Activated naive CD4-positive, alpha-beta T cell treated with anti-CD3 and anti-CD28 coated beads, Interleukin-2, amount 50 U/mL, for 72 hours (primary cell): ENCODE measurements around the gene AGO1. TPM values are rescaled to one million over a fixed set of nuclear protein-coding genes. Genes with fewer than 3 reads are reported as not detected.
A peak's percentile ranks its signal among the peaks of the same experiment; 100 is the strongest.

ENCODE experiments used
- ATAC-seq, 2 donors: fragments of 150-1000 bp; cut with Tn5 transposase; 2 replicates each; pipeline ENCODE4 v1.10.0; 2021; ENCODE audit warnings: mild to moderate bottlenecking in 2 of 2, moderate library complexity in 2 of 2
- DNase-seq, 2 donors: peaks; one replicate each; pipeline ENCODE4 v3.0.0; 2021 to 2022; ENCODE audit warnings: low spot score in 2 of 2
- H3K27ac Mint-ChIP-seq, 2 donors: one replicate each; pipeline ENCODE4 v1.8.0; 2022; ENCODE audit warnings: mild to moderate bottlenecking in 2 of 2, mixed read lengths in 2 of 2
- H3K36me3 Mint-ChIP-seq, 2 donors: one replicate each; pipeline ENCODE4 v1.8.0; 2022; ENCODE audit warnings: mixed read lengths in 2 of 2
- H3K9me3 Mint-ChIP-seq, 2 donors: one replicate each; pipeline ENCODE4 v1.8.0; 2022; ENCODE audit warnings: mixed read lengths in 2 of 2
- total RNA-seq, 2 donors: library from RNA; stranded (reverse); gene quantifications; one replicate each; pipeline ENCODE4 v1.2.3, GENCODE V29; 2022

The AGO1 gene
- 10 to 100 TPM; 31.6 to 35.4 TPM for total RNA-seq

GRCh38 chr1:35882945-35883634, at the start of gene AGO1:
Gene AGO1, plus strand, starts transcription at chr1:35883209. Its CDS starts 213 bp downstream, at chr1:35883422.
- peak within 1 kb of the TSS; percentile 93 to 96 for H3K27ac Mint-ChIP-seq
- DNase-seq (peak; percentile 97 to 100), ATAC-seq (peak; percentile 90 to 93)
- peaks cover 5% of the 10 kb centered on the region in 2 donors for H3K36me3 Mint-ChIP-seq
- no peaks in the 10 kb centered on the region for H3K9me3 Mint-ChIP-seq

DNA sequence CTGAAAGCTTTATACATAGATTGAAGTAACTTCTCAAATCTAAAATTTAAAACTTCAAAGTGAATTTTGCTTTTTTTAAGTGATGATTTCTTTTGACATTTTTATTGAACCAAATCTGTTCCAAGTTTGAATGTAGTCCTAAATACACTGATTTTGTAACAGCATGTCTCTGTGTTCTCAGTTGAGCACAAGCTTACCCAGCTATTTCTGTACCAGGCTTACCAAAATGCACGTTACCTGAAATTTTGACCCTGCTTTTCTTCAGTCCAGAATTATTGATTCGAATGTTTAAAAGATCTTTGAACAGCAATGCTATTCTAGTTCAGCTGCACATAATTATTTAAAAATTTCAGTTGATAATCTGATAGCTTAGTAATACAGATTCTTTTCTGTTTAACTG, 49.6 kb upstream of the AGO1 start:
- H3K9me3 Mint-ChIP-seq = no peaks in the 10 kb centered on the region
- H3K36me3 Mint-ChIP-seq = peaks cover 0 to 5% of the 10 kb centered on the region in 2 donors
- H3K27ac Mint-ChIP-seq = no peak overlapping the region
- no peak for DNase-seq
- no peak for ATAC-seq

DNA sequence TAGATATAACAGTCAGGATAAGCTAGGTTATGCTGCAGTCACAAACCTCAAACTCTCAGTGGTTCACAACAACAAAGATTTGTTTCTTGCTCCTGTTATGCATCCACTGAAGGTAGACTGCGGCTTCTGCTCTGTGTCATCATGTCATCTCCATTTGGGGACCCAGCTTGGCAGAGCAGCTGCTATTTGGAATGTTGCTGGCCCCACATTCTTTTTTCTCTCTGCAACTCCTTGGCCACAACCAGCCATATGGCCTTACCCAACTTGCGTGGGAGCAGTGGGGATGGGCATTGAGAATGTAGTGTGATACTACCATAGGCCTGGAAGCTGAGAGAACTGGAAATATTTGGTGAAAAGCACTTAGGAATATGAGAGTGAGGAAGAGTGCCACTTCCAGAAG, 48.8 kb upstream of the AGO1 start:
- Mint-ChIP-seq H3K9me3 (no peaks in the 10 kb centered on the region), H3K27ac (no peak overlapping the region), H3K36me3 (peaks cover 0 to 5% of the 10 kb centered on the region in 2 donors)
- DNase-seq (no peak), ATAC-seq (no peak)

GRCh38 chr1:35835398-35835797, 47.6 kb upstream of the AGO1 start:
- Mint-ChIP-seq H3K9me3 (no peaks in the 10 kb centered on the region), H3K27ac (peak overlapping the region in 1 of 2 donors; percentile 40), H3K36me3 (peaks cover 0 to 5% of the 10 kb centered on the region in 2 donors)
- no peak for DNase-seq
- no peak for ATAC-seq

DNA sequence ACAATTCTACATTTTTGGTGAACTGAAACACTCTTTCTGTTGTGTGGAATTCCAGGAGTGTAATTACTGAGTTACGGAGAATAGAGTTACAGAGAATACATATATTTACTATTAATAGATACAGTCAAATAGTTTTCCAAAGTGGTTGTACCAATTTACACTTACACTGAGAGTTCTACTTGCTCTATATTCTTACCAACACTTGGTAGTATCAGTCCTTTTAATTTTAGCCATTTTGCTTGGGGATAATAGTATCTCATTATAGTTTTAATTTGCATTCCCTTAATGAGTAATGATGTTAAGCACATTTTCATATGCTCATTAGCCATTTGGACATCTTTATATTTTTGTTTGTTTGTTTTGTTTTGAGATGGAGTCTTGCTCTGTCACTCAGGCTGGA, 46.3 kb upstream of the AGO1 start:
- Mint-ChIP-seq H3K9me3 (no peaks in the 10 kb centered on the region), H3K36me3 (peaks cover 0 to 5% of the 10 kb centered on the region in 2 donors), H3K27ac (no peak overlapping the region)
- no peak for ATAC-seq
- DNase-seq = no peak

GRCh38 chr1:35838693-35839245, 44.2 kb upstream of the AGO1 start:
- H3K9me3 Mint-ChIP-seq = no peaks in the 10 kb centered on the region
- no peak for DNase-seq
- peaks cover 0 to 5% of the 10 kb centered on the region in 2 donors for H3K36me3 Mint-ChIP-seq
- no peak for ATAC-seq
- H3K27ac Mint-ChIP-seq = no peak overlapping the region

DNA sequence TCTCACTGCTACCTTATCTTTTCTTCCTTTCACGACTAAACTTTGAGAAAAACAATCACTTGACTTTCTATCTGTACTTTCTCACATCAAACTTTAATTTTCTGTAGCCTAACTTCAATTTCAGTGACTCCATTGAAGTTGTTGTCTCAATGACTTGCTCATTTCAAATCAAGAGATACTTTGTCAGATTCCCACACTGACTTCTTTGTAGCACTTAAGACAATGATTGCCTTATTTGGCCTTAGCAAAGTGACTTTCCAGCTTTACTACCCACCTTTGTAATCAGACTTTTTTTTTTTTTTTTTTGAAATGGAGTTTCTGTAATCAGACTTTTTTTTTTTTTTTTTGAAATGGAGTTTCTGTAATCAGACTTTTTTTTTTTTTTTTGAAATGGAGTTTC, 38.2 kb upstream of the AGO1 start:
- peak overlapping the region in 1 of 2 donors; percentile 46 for H3K27ac Mint-ChIP-seq
- DNase-seq = no peak
- no peaks in the 10 kb centered on the region for H3K36me3 Mint-ChIP-seq
- no peaks in the 10 kb centered on the region for H3K9me3 Mint-ChIP-seq
- ATAC-seq = no peak

- Mint-ChIP-seq H3K9me3 (no peaks in the 10 kb centered on the region), H3K36me3 (no peaks in the 10 kb centered on the region), H3K27ac (peak overlapping the region in 1 of 2 donors; percentile 30)
- DNase-seq = no peak
- no peak for ATAC-seq
Measured at GRCh38 chr1:35845766-35846165, 37.2 kb upstream of the AGO1 start.

GRCh38 chr1:35847935-35848565, 35.0 kb upstream of the AGO1 start:
- DNase-seq = no peak
- Mint-ChIP-seq H3K36me3 (no peaks in the 10 kb centered on the region), H3K9me3 (no peaks in the 10 kb centered on the region), H3K27ac (peak overlapping the region in 1 of 2 donors; percentile 42)
- ATAC-seq = no peak

- DNase-seq (no peak), ATAC-seq (no peak)
- Mint-ChIP-seq H3K27ac (peak overlapping the region in 1 of 2 donors; percentile 30), H3K36me3 (no peaks in the 10 kb centered on the region), H3K9me3 (no peaks in the 10 kb centered on the region)
Measured at GRCh38 chr1:35850051-35850450, 33.0 kb upstream of the AGO1 start.

GRCh38 chr1:35850716-35851115, 32.3 kb upstream of the AGO1 start:
- Mint-ChIP-seq H3K27ac (peak overlapping the region in 1 of 2 donors; percentile 30), H3K36me3 (no peaks in the 10 kb centered on the region), H3K9me3 (no peaks in the 10 kb centered on the region)
- ATAC-seq (no peak), DNase-seq (no peak)

DNA sequence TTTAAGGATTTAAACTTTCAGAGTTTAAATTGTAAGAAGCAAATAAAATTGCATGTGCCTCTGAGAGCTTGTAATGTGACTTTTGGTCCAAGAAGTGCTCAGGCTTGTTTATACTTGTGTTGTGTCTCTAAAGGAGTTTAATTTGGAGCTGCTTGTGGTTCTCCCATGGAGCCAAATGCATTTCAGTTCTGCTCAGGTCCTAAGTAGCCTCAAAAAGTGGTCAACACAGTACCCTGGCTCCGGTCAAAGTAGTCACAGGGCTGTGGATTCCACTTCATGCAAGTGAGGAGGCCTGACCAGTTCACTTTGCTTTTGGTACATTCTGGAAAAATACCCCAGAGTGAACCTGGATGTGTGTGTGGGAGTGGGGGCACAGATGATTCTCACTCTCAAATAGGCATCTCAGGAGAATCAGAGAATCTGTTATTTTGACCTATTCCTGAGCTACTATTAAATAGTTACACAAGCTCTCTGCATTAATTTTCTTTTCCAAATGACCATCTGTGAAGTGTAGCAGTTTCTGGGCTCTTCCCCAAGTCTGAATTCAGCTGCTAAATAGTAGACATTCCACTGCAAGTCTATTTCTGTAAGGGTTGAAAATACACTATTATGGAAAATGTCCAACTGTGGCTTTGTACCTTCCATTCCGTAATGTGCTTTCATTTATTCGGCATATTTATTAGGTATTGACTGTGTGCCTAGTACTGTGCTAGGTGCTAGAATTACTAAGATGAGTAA, 31.7 kb upstream of the AGO1 start:
- H3K36me3 Mint-ChIP-seq = no peaks in the 10 kb centered on the region
- peak overlapping the region in 1 of 2 donors; percentile 2 for H3K27ac Mint-ChIP-seq
- no peaks in the 10 kb centered on the region for H3K9me3 Mint-ChIP-seq
- no peak for DNase-seq
- ATAC-seq = no peak

DNA sequence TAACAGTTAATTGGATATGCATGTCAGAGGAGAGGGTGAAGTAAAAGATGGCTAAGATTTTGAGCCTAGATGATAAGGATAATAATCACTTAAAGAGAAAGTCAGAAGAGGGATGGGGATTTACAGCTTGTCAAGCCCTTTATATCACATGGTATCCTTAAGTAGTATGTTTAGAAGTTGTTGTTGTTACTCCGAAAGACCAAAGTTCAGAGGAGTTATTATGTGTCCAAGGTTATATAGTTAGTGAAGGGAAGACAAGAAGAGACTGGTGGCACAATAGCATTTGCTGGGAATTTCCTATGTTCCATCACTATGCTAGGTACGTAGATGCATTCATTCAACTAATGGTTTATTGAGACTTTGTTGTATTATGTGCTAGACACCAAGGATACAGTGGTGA, 30.8 kb upstream of the AGO1 start:
- Mint-ChIP-seq H3K27ac (no peak overlapping the region), H3K9me3 (no peaks in the 10 kb centered on the region), H3K36me3 (no peaks in the 10 kb centered on the region)
- DNase-seq = no peak
- ATAC-seq = no peak

- DNase-seq (no peak), ATAC-seq (no peak)
- Mint-ChIP-seq H3K36me3 (no peaks in the 10 kb centered on the region), H3K9me3 (no peaks in the 10 kb centered on the region), H3K27ac (no peak overlapping the region)
Measured at GRCh38 chr1:35854989-35855700, 27.9 kb upstream of the AGO1 start.

DNA sequence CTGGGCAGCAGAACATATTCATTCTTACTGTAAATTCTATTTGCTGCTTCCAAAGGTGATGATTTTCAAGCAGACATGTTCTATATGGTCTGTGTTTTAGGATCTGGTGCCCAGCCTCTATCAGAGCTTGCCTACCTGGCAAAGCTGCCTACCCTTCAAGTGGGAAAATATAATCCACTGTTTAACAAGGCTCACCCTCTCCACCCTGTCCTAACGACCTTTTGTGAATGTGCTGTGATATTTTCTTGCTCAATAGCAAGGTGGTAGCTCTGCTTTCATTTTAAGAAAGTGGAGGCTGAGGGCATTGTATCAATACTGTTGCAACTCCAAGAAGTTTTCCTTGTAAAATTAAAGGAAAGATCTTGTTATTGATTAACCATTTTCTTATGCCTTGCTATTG, 26.0 kb upstream of the AGO1 start:
- DNase-seq (no peak), ATAC-seq (no peak)
- no peaks in the 10 kb centered on the region for H3K9me3 Mint-ChIP-seq
- no peaks in the 10 kb centered on the region for H3K36me3 Mint-ChIP-seq
- H3K27ac Mint-ChIP-seq = no peak overlapping the region

- Mint-ChIP-seq H3K27ac (no peak overlapping the region), H3K36me3 (no peaks in the 10 kb centered on the region), H3K9me3 (no peaks in the 10 kb centered on the region)
- no peak for ATAC-seq
- no peak for DNase-seq
Measured at GRCh38 chr1:35857830-35858229, 25.2 kb upstream of the AGO1 start.

DNA sequence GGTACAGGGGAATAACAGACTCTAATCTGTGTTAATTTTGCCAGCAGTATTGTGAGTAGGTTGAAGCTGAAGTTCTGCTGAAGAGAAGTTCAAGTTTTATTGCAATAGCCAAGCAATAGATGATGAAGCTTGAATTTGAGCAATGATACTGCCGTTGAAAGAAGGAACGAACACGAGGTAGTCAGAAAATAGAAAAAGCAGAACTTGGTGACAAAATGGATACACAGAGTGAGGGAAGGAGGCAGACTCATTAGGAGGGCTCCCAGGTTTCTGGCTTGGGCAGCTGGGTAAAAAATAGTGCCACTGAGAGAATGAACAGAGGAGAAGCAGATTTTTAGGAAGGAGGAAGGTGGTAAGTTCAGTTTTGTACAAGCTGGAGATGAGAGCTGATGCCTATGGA, 22.3 kb upstream of the AGO1 start:
- no peaks in the 10 kb centered on the region for H3K9me3 Mint-ChIP-seq
- ATAC-seq = no peak
- no peaks in the 10 kb centered on the region for H3K36me3 Mint-ChIP-seq
- no peak overlapping the region for H3K27ac Mint-ChIP-seq
- DNase-seq = no peak
